HG02763 (cell line): ENCODE results near the gene INPP5F.
"Not testable (repeated sequence)": the region's sequence is repeated elsewhere in the genome, so short reads cannot be mapped to it uniquely, and the experiment has no call there.

Experiments used
- ATAC-seq: cut with Tn5 transposase; IDR thresholded peaks from one replicate; pipeline ENCODE4 v1.9.1; 2021; ENCODE audit warnings: mild to moderate bottlenecking, moderate library complexity; ENCODE audit not compliant: unreplicated experiment

Gene INPP5F

DNA sequence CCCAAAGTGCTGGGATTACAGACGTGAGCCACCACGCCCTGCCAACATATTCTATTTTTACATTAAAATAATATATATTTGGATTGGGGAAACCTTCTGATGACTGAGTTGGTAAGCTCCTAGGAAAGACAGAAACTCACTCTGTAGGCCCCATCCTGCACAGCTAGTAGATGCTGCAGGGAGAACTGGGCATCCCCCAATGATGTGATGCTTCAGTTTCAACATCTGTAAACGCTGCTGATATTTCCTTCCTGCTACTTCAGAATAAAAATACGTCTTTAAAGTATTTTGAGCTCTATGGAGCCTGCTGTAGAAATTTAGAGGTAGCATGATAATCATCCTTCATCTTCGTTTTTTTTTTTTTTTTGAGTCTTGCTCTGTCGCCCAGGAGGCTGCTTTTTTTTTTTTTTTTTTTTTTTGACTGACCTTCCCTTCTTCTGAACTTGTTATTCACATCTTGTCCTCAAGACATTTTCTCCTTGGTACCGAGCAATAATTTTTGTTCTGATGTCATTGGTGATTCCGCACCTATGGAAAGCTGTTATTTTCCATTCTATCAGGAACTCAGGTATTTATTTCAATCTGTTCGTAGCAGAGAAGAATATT, 21.8 kb upstream of the INPP5F start:
- ATAC-seq: no peak

- peak; percentile 46 for ATAC-seq
Observed at GRCh38 chr10:119705434-119705831, 20.4 kb upstream of the INPP5F start.

GRCh38 chr10:119706521-119707278, 19.1 kb upstream of the INPP5F start:
- ATAC-seq: no peak

DNA sequence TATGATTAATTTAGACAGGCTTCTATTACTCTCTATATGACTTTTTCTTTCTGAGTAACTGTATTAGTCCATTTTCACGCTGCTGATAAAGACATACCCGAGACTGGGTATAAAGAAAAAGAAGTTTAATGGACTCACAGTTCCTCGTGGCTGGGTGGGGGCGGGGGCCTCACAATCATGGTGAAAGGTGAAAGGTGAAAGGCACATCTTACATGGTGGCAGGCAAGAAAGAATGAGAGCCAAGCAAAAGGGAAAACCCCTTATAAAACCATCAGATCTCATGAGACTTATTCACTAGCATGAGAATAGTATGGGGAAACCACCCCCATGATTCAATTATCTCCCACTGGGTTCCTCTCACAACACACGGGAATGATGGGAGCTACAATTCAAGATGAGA, 18.5 kb upstream of the INPP5F start:
- ATAC-seq: not testable (repeated sequence)

- ATAC-seq: not testable (repeated sequence)
Observed at GRCh38 chr10:119710935-119711334, 14.9 kb upstream of the INPP5F start.

DNA sequence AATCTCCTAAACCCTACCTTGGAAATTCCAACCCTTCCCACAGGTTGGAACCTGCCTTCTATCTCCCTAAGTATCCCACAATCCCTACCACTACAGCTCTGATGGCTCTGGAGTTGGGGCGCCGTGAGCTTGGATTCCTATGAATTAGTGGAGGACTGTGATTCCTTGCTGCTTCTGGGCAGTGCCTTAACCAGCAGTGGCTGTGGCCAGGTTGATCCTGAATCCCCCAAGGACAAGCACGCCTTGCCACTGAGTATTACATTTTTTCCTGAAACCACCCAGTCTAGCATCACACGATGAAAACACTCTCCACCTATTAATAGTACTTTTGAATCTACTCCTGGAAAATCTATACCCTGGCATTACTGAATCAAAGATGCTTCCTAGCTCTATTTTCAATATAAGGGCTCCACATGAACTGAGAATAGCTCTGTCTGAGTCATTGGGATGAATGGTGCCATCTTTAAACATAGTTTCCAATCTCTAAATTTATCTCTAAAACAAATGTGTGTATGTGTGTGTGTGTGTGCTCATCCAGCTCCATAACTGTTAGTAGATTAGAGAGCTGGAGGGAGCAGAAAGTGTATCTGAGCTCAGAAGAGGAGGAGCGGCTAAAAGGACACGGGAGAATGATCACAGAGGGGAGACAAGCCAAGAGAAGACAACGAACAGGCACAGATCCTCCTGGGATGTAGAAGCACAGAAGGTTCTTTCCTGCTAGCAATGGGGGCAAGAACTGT, 11.9 kb upstream of the INPP5F start:
- no peak for ATAC-seq

DNA sequence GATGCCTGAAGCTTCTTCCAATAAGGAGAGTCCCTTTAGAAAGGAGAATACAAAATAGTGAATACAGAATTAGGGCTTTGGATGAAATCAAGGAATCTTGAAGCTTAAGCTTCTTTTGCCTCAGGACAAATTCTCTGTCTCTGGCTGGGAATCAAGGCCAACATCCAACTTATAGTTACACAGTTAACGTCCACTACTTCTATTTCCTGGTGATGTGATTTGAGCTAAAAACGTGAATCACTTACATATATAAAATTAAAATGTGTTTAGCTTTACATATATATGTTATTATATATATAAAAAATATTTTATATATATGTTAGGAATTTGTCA, 11.4 kb upstream of the INPP5F start:
- ATAC-seq: no peak

DNA sequence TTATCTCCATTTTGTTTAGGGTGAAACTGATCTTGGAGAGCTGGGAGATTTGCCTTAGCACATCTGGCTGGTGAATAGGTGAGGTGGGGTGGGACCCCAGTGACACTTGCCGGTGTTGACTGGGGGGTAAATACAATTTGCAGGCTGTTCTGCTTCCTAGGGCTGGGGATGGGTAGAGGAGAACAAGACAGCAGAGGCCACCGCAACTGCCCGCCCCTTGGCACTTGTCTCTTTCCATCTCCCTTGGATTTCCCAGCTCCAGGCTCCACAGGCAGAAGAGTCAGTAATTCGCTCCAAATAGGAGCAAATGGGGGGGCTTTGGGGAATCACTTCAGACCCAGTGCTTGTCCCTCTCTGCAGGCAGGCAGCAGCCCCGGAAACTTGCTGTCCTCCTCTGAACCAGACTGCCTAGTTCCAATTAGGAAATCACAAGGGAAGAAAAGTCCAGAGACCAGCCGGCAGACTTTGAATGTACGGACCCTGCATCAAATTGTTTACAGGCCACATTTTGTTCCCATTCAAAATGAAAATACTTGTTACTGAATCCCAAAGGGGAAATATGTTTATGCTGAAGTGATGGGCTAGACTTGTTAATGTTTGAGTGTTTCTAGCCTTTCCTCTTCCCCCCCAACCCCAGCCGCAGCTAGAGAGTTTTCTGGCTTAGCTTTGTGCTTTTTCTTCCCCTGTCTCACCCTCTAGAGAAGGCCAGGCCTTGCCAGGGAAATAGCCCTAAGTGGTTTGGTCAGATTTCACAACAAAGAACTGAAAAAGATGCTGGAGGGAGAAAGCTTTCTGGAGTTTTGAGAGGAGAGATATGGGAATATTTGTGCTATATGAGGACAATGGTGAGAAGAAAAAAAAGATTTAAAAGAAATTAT, 10.0 kb upstream of the INPP5F start:
- no peak for ATAC-seq

GRCh38 chr10:119723161-119723560, 2.7 kb upstream of the INPP5F start:
- ATAC-seq: no peak

- ATAC-seq: no peak
Observed at GRCh38 chr10:119723624-119724023, 2.2 kb upstream of the INPP5F start.

- peak; percentile 5 for ATAC-seq
Observed at GRCh38 chr10:119724593-119725516, 995 bp upstream of the INPP5F start.

GRCh38 chr10:119725517-119725827, 378 bp upstream of the INPP5F start:
- ATAC-seq: no peak

- ATAC-seq: no peak
Observed at GRCh38 chr10:119726676-119727261, 919 bp downstream of the INPP5F start.

DNA sequence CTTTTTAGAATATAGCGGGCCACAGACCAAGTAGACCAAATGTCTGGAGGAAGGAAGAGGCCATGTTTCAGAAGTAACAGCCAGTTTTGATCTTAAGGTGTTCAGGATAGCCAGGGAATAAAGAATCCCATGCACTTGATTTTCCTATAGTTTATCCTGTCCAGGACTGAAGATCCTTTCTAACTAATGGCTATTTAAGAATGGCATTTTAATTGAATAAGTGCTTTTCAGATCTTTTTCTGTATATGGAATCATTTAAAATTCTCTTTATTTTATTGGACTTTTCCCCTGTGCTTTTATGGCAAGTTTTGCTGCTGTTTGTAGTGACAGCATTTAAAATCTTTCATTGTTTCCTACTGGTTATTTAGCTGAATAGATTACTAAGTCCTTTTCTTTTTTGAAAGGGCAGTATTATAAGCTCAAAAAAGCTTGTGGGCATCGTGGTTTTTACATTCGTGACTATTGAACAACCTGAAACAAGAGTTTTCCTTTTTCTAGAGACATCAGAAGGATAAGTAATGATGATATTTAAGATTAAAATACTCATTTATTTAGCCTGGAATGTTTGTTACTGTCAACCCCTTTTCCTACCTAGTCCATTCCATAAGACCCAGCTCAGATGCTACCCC, 2.4 kb downstream of the INPP5F start:
- ATAC-seq: no peak

DNA sequence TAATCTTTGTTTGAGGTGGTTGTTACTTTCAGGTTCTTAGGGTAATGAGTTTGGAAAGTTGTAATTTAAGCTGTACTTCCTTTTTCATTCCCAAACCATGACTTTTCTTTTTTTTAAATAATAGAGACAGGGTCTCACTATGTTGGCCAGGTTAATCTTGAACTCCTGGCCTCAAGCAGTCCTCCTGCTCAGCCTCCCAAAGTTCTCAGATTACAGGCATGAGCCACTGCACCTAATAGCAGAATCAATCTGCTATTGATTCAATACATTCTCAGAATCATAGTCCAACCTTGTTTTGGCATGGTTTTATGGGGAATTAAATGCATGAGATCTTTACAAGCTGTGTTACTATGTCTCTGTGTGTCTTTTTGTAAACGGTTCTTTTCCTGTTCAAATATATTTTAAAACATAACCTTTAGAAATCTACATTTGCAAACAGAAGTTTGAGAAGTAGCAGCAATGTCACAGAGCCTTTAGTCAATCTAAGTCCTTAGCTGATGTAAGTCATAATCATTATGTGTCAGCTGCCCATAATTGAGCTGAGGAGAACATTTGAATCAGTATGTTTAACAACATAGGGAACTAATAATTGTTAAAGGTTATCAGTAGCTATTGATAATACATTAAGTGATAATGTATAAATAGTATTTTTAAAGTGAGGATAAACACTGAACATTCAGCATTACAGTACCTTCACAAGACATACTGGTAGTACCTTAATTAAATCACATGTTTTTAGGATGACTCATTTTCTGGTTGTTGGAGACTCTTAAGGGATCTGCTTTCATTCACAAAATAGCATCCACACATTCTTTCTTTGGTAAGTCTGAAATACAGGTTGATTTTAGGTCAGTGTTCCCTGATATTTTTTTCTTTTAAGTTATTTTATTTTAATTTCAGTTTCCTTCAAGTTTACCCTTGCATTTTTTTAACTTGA, 8.8 kb downstream of the INPP5F start:
- no peak for ATAC-seq

DNA sequence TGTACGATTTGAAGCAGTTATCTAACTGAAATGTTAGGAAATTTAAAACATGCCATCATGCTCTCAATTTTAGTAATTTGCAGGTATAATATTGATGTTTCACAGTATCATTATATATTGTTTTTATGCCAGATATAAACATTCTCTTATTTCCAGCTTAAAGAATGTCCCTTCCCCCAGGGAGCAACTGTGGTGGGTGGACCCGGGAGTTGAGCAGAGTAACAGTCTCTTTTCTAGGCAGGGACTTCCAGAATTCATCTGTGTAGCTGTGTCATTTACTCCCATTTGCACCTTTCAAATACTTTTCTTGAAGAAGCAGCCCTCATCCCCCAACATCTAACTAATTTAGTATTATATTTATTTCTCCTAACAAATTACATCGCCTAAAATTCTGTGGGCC, 9.6 kb downstream of the INPP5F start:
- ATAC-seq: no peak

- ATAC-seq: no peak
Observed at GRCh38 chr10:119736220-119736619, 10.4 kb downstream of the INPP5F start.

DNA sequence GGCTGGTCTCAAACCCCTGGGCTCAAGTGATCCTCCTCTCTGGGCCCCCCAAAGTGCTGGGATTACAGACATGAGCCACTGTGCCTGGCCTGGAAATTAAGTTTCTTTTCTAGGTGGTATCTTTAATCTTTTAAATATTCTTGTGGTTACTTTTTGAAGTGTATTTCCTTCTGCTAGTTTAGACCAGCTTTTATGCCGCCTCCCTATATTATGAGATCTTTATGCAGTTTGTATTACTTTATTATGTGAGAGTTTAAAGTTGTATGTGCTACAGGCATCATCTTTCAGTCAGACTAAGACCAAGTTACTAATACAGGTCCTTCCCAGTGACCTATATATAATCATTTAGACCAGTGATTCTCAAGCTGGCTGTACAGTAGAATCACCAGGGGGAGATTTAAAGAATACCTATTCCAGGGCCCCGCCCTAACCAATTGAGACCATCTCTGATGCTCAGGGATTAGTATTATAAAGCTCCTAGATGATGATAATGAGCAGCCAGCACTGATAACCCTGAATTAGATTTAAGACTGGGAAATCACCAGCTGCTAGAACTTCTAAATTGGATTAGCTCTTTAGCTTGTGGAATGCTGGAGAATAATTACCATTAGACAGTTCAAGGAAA, 11.3 kb downstream of the INPP5F start:
- no peak for ATAC-seq
